NOMO-1 treated with dmso at 0.1 percent for 144 hours (cell line): ENCODE data around the gene OR2T1.
"Not testable (repeated sequence)": the region's sequence is repeated elsewhere in the genome, so short reads cannot be mapped to it uniquely, and the experiment has no call there.

Experiments
- DNase-seq: peaks from one replicate; lab custom pipeline; 2025; ENCODE audit not compliant: unreplicated experiment; lab: John Stamatoyannopoulos, UW

The OR2T1 gene

DNA sequence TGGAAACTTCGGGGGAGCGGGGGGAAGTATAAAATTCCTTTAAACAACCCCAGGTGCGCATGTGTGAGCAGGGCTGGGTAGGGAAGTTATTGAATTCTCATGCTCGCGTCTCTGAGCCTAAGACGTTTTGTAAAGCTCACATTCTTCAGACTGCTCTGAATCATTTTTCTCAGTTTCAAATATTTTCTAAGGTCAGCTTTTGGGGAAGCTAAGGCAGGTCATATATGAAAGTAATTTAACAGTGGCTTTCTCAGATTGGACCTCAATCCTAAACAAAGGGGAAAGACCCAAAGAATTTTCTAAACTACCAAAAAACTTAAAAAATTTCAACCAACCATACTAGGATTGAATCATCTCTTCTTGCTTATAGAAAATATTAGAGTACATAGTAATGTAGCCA lies 32.1 kb downstream of the OR2T1 start:
- DNase-seq: not testable (repeated sequence)

DNA sequence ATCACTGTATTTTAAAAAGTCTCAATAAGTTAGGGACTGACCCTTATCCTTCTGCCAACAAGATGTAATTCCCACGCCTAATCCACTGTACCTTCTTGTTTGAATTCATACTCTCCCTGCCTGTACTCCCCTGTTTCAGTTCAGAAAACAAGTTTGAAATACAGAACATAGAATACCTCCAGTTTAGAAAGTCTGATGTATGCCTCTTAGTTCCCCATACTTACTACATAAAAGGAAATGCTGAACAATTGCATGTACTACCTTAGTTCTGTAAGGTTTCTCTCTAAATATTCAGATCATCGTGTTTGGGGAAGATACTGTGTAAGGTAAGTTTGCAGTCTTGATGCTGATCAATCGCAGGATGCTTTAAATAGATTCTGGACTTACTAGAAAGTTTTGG lies 33.5 kb downstream of the OR2T1 start:
- not testable (repeated sequence) for DNase-seq

GRCh38 chr1:248438668-248439067 lies 35.8 kb downstream of the OR2T1 start:
- DNase-seq: not testable (repeated sequence)

DNA sequence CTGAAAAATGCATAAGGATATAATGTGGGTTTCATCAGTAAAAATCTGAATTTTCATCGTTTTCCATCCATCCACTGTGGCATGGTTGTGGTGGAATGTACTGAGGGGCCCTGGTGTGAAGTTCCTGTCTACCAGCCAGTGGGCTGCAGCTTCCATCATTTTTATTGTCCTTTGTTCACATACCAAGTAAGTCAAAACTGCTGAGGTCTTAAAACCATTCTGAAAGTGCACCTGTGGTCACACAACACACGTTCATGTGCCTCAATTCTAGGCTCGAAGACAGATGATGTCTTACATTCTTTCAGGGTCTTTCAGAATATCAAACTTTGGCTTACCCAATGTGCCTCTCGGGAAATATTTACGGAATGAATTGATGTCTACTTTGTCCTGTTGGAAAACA lies 36.4 kb downstream of the OR2T1 start:
- DNase-seq: not testable (repeated sequence)

GRCh38 chr1:248442500-248443277 lies 39.8 kb downstream of the OR2T1 start:
- not testable (repeated sequence) for DNase-seq

- not testable (repeated sequence) for DNase-seq
Observed at GRCh38 chr1:248444603-248445002, 41.8 kb downstream of the OR2T1 start.

GRCh38 chr1:248445399-248445798 lies 42.6 kb downstream of the OR2T1 start, which contains the start of gene OR2T2:
Gene OR2T2, plus strand, starts transcription at chr1:248445637. Its CDS starts 7,161 bp downstream, at chr1:248452798.
- not testable (repeated sequence) for DNase-seq

GRCh38 chr1:248448409-248449074 lies 45.7 kb downstream of the OR2T1 start:
- not testable (repeated sequence) for DNase-seq

- DNase-seq: not testable (repeated sequence)
Observed at GRCh38 chr1:248449821-248450465, 47.1 kb downstream of the OR2T1 start.

DNA sequence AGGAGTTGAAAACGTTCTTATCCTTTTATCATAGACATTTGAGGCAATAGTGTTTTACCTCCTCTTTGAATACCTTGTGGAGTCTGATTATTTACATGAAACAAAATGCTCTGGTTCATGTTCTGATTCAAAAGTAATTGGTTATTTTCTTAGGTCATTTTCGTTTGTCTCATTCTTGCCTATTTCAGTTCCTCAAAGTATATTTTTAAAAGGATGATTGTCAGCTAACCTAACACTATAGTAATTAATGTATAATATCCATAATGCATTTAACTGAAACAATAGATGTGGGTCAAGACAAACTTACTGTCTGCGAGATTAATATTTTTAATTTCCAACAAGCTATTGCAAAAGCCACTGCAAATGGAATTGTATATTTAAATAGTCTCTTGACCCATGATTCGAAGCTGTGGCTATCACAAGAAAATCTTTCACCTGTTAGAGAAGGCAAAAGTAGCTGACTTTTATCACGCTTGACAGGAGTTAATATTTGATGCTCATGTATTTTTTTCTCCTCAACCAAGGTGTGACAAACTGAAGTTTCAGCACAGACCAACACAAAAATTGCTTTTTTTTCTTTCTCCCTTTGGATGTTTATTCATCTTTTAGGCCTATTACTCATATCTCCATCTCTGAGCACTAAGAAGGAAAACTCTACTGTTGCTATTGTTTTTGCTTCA lies 47.8 kb downstream of the OR2T1 start:
- DNase-seq: not testable (repeated sequence)

DNA sequence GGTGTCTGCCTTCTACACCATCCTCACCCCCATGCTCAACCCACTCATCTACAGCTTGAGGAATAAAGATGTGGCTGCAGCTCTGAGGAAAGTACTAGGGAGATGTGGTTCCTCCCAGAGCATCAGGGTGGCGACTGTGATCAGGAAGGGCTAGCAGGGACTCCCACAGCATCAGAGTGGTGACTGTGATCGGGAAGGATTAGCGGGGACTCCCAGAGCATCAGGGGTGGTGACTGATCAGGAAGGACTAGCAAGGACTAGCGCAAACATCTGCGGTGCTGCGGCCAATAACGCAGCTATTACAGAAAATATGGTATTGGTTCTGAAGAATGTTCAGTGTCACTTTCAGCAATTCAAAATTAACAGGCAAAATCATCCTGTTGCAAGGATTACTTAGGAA lies 50.8 kb downstream of the OR2T1 start:
- not testable (repeated sequence) for DNase-seq

DNA sequence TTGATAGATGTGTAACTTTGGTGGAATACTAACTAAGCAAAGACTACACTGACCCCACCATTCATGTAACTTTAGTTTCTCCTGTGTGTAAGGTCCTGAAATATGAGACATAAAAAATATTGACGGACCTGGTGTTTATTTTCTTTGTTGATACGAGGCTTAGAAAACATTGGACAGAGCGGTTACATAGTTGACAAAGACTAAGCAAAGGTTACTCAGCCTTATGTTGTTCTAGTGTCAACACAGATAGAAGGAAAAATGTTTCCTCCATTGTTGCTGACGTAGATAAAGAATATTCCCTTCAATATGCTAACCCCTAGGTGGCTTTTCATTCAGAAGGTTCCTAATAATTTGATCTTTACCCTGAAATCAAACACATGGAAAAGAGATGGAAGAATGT lies 52.2 kb downstream of the OR2T1 start:
- DNase-seq: not testable (repeated sequence)

- not testable (repeated sequence) for DNase-seq
Observed at GRCh38 chr1:248456635-248457034, 53.8 kb downstream of the OR2T1 start.
